IMR-90 (cell line): ENCODE measurements around the gene HOOK1. TPM values are rescaled to one million over a fixed set of nuclear protein-coding genes. Genes with fewer than 3 reads are reported as not detected.
"Not testable (repeated sequence)": the region's sequence is repeated elsewhere in the genome, so short reads cannot be mapped to it uniquely, and the experiment has no call there.

Source experiments
- ATAC-seq: fragments of 200-7000 bp; cut with Tn5 transposase; 2 replicates; pipeline ENCODE4 v1.9.1; 2020; ENCODE audit warnings: low read depth, mild to moderate bottlenecking, moderate library complexity
- BruUV-seq: library from RNA; stranded (reverse); fragments of 400-500 nt; replicated peaks from 2 replicates; lab custom pipeline; 2021; lab: Mats Ljungman, UMichigan
- CTCF ChIA-PET: fragments of 300-600 bp; formaldehyde crosslinking; extraction: SDS; loops from one replicate; lab custom pipeline; 2021; ENCODE audit warnings: antibody characterized with exemption; lab: Yijun Ruan, JAX
- POLR2A ChIA-PET: fragments of 300-600 bp; sonication (Branson Sonifier 250); formaldehyde crosslinking; loops from one replicate; lab custom pipeline; 2022; ENCODE audit warnings: antibody characterized with exemption; ENCODE audit not compliant: unreplicated experiment; lab: Charles Lee
- DNase-seq: peaks from one replicate; pipeline ENCODE4 v3.0.0; 2013
- H2AFZ ChIP-seq: replicated peaks from 2 replicates; pipeline ENCODE3; 2013; ENCODE audit warnings: low read length, mild to moderate bottlenecking; ENCODE audit not compliant: poor library complexity
- H2AK5ac ChIP-seq: 2 replicates; pipeline ENCODE4 v1.6.1; 2013; ENCODE audit warnings: low read depth, low read length, inconsistent platforms
- H2AK9ac ChIP-seq: replicated peaks from 2 replicates; pipeline ENCODE3; 2013; ENCODE audit warnings: mild to moderate bottlenecking, low read depth, low read length, moderate library complexity; ENCODE audit not compliant: poor library complexity
- H2BK120ac ChIP-seq: 2 replicates; pipeline ENCODE4 v1.6.1; 2013; ENCODE audit warnings: low read depth, low read length, inconsistent platforms
- H2BK15ac ChIP-seq: 3 replicates; pipeline ENCODE4 v1.6.1; 2013; ENCODE audit warnings: low read depth, low read length, inconsistent platforms
- H2BK20ac ChIP-seq: 2 replicates; pipeline ENCODE4 v1.6.1; 2013; ENCODE audit warnings: low read depth, mild to moderate bottlenecking, inconsistent platforms, low read length, moderate library complexity
- H2BK5ac ChIP-seq: 2 replicates; pipeline ENCODE4 v1.6.1; 2013; ENCODE audit warnings: mild to moderate bottlenecking, low read depth, low read length, inconsistent platforms; ENCODE audit not compliant: poor library complexity, severe bottlenecking
- H3K14ac ChIP-seq: replicated peaks from 2 replicates; pipeline ENCODE4 v1.6.1; 2013; ENCODE audit warnings: low read depth, low read length, inconsistent platforms
- H3K18ac ChIP-seq: 2 replicates; pipeline ENCODE4 v1.6.1; 2013; ENCODE audit warnings: low read depth, low read length, control low read depth
- H3K23ac ChIP-seq: 2 replicates; pipeline ENCODE4 v1.6.1; 2013; ENCODE audit warnings: low read depth, low read length, inconsistent platforms
- H3K27ac ChIP-seq: 2 replicates; pipeline ENCODE4 v1.5.1; 2013; ENCODE audit warnings: mild to moderate bottlenecking, control low read depth, low read length; ENCODE audit not compliant: insufficient read depth
- H3K27me3 ChIP-seq: 2 replicates; pipeline ENCODE4 v1.6.1; 2013; ENCODE audit warnings: low read length; ENCODE audit not compliant: control insufficient read depth, insufficient read depth
- H3K36me3 ChIP-seq: 2 replicates; pipeline ENCODE4 v1.6.1; 2013; ENCODE audit warnings: low read length, mixed read lengths; ENCODE audit not compliant: control insufficient read depth, insufficient read depth
- H3K4ac ChIP-seq: 2 replicates; pipeline ENCODE4 v1.6.1; 2013; ENCODE audit warnings: low read depth, low read length, inconsistent platforms
- H3K4me1 ChIP-seq: 2 replicates; pipeline ENCODE4 v1.6.1; 2013; ENCODE audit warnings: low read length, mixed read lengths; ENCODE audit not compliant: control insufficient read depth, insufficient read depth
- H3K4me2 ChIP-seq: 2 replicates; pipeline ENCODE4 v1.6.1; 2013; ENCODE audit warnings: low read depth, mild to moderate bottlenecking, control low read depth, low read length, moderate library complexity
- H3K4me3 ChIP-seq: 2 replicates; pipeline ENCODE4 v1.5.1; 2013; ENCODE audit warnings: low read depth, mild to moderate bottlenecking, control low read depth, low read length, moderate library complexity; ENCODE audit not compliant: insufficient read depth
- H3K56ac ChIP-seq: 2 replicates; pipeline ENCODE4 v1.6.1; 2013; ENCODE audit warnings: low read length, inconsistent platforms; ENCODE audit not compliant: insufficient read depth; ENCODE audit errors: extremely low read depth
- H3K79me1 ChIP-seq, 2 experiments: 2 replicates each; pipeline ENCODE4 v1.6.1; 2013; ENCODE audit warnings: low read length in 2 of 2, inconsistent platforms in 1 of 2, low read depth in 1 of 2
- H3K9ac ChIP-seq: 2 replicates; pipeline ENCODE4 v1.6.1; 2013; ENCODE audit warnings: low read depth, low read length, control low read depth
- H3K9me1 ChIP-seq: 2 replicates; pipeline ENCODE4 v1.6.1; 2013; ENCODE audit warnings: low read length, inconsistent platforms; ENCODE audit not compliant: insufficient read depth
- H3K9me3 ChIP-seq: 2 replicates; pipeline ENCODE4 v1.6.1; 2013; ENCODE audit warnings: low read length; ENCODE audit not compliant: control insufficient read depth, insufficient read depth
- H4K20me1 ChIP-seq: 2 replicates; pipeline ENCODE4 v1.6.1; 2013; ENCODE audit warnings: low read length, inconsistent platforms; ENCODE audit not compliant: insufficient read depth
- H4K5ac ChIP-seq: 2 replicates; pipeline ENCODE4 v1.6.1; 2013; ENCODE audit warnings: mild to moderate bottlenecking, low read depth, low read length, control low read depth
- H4K8ac ChIP-seq, 2 experiments: 2 replicates each; pipeline ENCODE4 v1.6.1; 2013; ENCODE audit warnings: low read depth in 2 of 2, low read length in 2 of 2, control low read depth in 1 of 2, inconsistent platforms in 1 of 2
- H4K91ac ChIP-seq: 2 replicates; pipeline ENCODE4 v1.6.1; 2013; ENCODE audit warnings: low read depth, low read length, inconsistent platforms; ENCODE audit not compliant: insufficient read depth
- WGBS, 2 experiments: methylation state at CpG; one replicate each; pipeline versions ENCODE4 v1.1.5 to v1.1.7; 2013; ENCODE audit warnings: missing lambda C conversion rate in 2 of 2; ENCODE audit not compliant: insufficient read length in 1 of 2; ENCODE audit errors: extremely low coverage in 2 of 2; 5-methylcytosine and 5-hydroxymethylcytosine counted together
- dilution Hi-C: fragments of 300-500 bp; cut with HindIII; formaldehyde crosslinking; loops from one replicate; pipeline ENCODE4 v1.14.3; 2018; ENCODE audit warnings: low sequenced_read_pairs; ENCODE audit not compliant: unreplicated experiment
- in situ Hi-C: fragments of 300-500 bp; cut with MboI; formaldehyde crosslinking; loops from 3 replicates; pipeline ENCODE4 v1.14.3; 2019; ENCODE audit warnings: low sequenced_read_pairs, inconsistent platforms, mixed read lengths
- intact Hi-C: fragments of 100-400 bp; cut with micrococcal nuclease; formaldehyde crosslinking; loops from 2 replicates; pipeline ENCODE4 v1.10.0; 2022
- polyA plus RNA-seq, 3 experiments: library from polyadenylated mRNA; depleted of rRNA; stranded (reverse); fragments of >200 nt; gene quantifications; 2 replicates each; pipeline ENCODE4 v1.2.3, GENCODE V29; 2012; ENCODE audit warnings: low replicate concordance in 1 of 3
- total RNA-seq: library from RNA; depleted of rRNA; stranded (reverse); fragments of >200 nt; gene quantifications from 2 replicates; pipeline ENCODE4 v1.2.3, GENCODE V29; 2012

Gene HOOK1
- total and polyA plus RNA-seq, 2 of the 4 experiments (the other 2 are of a cell fraction), result not detected

GRCh38 chr1:59855297-59855696, 40.5 kb downstream of the HOOK1 start:
- H3K36me3 ChIP-seq, intact Hi-C loops, H2AK5ac ChIP-seq, H2AK9ac ChIP-seq, POLR2A ChIA-PET, H4K5ac ChIP-seq, H3K9me3 ChIP-seq, DNase-seq, H3K23ac ChIP-seq, ATAC-seq, H3K27ac ChIP-seq, H3K4me2 ChIP-seq, H2BK120ac ChIP-seq, H3K9ac ChIP-seq, H2BK15ac ChIP-seq, H2BK5ac ChIP-seq, H3K4me1 ChIP-seq, H3K56ac ChIP-seq, H3K4me3 ChIP-seq, H3K9me1 ChIP-seq, H2BK20ac ChIP-seq, dilution Hi-C loops, H4K91ac ChIP-seq, H3K14ac ChIP-seq, H3K79me1 ChIP-seq, BruUV-seq, H2AFZ ChIP-seq, H4K20me1 ChIP-seq, H4K8ac ChIP-seq, H3K18ac ChIP-seq, H3K4ac ChIP-seq, in situ Hi-C loops, H3K27me3 ChIP-seq: not testable (repeated sequence)
- WGBS, 2 experiments, result no CpG with 5 or more reads among the region's 1 CpG
- CTCF ChIA-PET, result interaction anchor here (0.6 kb wide), 1 partner anchor 29 kb away, joined by 3 read pairs; no protein-coding TSS in a partner anchor
